ENCODE data around the gene RUFY3.

DNA sequence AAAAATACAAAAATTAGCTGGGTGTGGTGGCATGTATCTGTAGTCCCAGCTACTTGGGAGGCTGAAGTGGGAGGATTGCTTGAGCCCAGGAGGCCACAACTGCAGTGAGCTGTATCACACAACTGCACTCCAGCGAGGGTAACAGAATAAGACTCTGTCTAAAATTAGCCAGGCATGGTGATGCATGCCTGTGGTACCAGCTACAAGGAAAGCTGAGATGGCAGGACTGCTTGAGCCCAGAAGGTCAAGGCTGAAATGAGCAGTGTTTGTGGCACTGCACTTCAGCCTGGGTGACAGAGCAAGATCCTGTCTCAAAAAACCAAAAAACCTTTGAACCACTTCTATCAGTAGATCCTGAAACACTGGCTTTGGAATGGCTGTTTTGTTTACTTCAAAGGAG lies 107.7 kb downstream of the RUFY3 start:
- TF ChIP-seq, protein P1, sequence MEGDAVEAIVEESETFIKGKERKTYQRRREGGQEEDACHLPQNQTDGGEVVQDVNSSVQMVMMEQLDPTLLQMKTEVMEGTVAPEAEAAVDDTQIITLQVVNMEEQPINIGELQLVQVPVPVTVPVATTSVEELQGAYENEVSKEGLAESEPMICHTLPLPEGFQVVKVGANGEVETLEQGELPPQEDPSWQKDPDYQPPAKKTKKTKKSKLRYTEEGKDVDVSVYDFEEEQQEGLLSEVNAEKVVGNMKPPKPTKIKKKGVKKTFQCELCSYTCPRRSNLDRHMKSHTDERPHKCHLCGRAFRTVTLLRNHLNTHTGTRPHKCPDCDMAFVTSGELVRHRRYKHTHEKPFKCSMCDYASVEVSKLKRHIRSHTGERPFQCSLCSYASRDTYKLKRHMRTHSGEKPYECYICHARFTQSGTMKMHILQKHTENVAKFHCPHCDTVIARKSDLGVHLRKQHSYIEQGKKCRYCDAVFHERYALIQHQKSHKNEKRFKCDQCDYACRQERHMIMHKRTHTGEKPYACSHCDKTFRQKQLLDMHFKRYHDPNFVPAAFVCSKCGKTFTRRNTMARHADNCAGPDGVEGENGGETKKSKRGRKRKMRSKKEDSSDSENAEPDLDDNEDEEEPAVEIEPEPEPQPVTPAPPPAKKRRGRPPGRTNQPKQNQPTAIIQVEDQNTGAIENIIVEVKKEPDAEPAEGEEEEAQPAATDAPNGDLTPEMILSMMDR (IDR thresholded peaks at IDR 0.05; ENCODE audit: insufficient read depth, low read length): no peak
- TF ChIP-seq, protein P2, sequence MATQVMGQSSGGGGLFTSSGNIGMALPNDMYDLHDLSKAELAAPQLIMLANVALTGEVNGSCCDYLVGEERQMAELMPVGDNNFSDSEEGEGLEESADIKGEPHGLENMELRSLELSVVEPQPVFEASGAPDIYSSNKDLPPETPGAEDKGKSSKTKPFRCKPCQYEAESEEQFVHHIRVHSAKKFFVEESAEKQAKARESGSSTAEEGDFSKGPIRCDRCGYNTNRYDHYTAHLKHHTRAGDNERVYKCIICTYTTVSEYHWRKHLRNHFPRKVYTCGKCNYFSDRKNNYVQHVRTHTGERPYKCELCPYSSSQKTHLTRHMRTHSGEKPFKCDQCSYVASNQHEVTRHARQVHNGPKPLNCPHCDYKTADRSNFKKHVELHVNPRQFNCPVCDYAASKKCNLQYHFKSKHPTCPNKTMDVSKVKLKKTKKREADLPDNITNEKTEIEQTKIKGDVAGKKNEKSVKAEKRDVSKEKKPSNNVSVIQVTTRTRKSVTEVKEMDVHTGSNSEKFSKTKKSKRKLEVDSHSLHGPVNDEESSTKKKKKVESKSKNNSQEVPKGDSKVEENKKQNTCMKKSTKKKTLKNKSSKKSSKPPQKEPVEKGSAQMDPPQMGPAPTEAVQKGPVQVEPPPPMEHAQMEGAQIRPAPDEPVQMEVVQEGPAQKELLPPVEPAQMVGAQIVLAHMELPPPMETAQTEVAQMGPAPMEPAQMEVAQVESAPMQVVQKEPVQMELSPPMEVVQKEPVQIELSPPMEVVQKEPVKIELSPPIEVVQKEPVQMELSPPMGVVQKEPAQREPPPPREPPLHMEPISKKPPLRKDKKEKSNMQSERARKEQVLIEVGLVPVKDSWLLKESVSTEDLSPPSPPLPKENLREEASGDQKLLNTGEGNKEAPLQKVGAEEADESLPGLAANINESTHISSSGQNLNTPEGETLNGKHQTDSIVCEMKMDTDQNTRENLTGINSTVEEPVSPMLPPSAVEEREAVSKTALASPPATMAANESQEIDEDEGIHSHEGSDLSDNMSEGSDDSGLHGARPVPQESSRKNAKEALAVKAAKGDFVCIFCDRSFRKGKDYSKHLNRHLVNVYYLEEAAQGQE (IDR thresholded peaks at IDR 0.05; ENCODE audit: insufficient replicate concordance, low read depth): no peak
- TF ChIP-seq POLR2AphosphoS5 (IDR thresholded peaks at IDR 0.05; ENCODE audit: low read depth) (no peak), GABPA (IDR thresholded peaks at IDR 0.05; ENCODE audit: low read depth) (no peak)
